Gastrocnemius medialis (tissue), 4 donors: ENCODE data around the gene HECA.

ENCODE experiments used
- POLR2A ChIP-seq, 2 donors: fragments of 450-650 bp; IDR thresholded peaks; one replicate each; pipeline ENCODE4 v1.6.1; 2017; ENCODE audit warnings: antibody characterized with exemption in 2 of 2, mild to moderate bottlenecking in 2 of 2, moderate library complexity in 2 of 2
- TF ChIP-seq, protein P1 (sequence below), 5 experiments: fragments of 450-650 bp in 3 of 5; fragments of 200-600 bp in 2 of 5; sonication (generic) in 2 of 5; IDR thresholded peaks in 4 of 5; conservative IDR thresholded peaks in 1 of 5; 1 replicate in 4 of 5; 2 replicates in 1 of 5; pipeline ENCODE4 v1.5.1; 2016 to 2019; ENCODE audit warnings: antibody characterized with exemption in 5 of 5, mild to moderate bottlenecking in 3 of 5, moderate library complexity in 3 of 5

- TF ChIP-seq, protein P1, sequence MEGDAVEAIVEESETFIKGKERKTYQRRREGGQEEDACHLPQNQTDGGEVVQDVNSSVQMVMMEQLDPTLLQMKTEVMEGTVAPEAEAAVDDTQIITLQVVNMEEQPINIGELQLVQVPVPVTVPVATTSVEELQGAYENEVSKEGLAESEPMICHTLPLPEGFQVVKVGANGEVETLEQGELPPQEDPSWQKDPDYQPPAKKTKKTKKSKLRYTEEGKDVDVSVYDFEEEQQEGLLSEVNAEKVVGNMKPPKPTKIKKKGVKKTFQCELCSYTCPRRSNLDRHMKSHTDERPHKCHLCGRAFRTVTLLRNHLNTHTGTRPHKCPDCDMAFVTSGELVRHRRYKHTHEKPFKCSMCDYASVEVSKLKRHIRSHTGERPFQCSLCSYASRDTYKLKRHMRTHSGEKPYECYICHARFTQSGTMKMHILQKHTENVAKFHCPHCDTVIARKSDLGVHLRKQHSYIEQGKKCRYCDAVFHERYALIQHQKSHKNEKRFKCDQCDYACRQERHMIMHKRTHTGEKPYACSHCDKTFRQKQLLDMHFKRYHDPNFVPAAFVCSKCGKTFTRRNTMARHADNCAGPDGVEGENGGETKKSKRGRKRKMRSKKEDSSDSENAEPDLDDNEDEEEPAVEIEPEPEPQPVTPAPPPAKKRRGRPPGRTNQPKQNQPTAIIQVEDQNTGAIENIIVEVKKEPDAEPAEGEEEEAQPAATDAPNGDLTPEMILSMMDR (IDR thresholded peaks at IDR 0.05 in 4 of 5, conservative IDR thresholded peaks at IDR 0.05 in 1 of 5) = no peak
- TF ChIP-seq POLR2A (IDR thresholded peaks at IDR 0.05) = no peak
Measured at GRCh38 chr6:139126255-139126654, 8.6 kb upstream of the HECA start.
